Adrenal gland (tissue), 12 donors: ENCODE data around the gene CCDC136. TPM values are rescaled to one million over a fixed set of nuclear protein-coding genes. Genes with fewer than 3 reads are reported as not detected.

Source experiments
- DNase-seq, 7 donors: peaks; one replicate each; pipeline ENCODE4 v3.0.0-alpha.2; 2019 to 2020
- H3K27ac ChIP-seq, 5 donors: fragments of 200-600 bp; sonication (generic) in 4 of 5; 1 replicate in 3 of 5; 2 replicates in 2 of 5; pipeline versions ENCODE4 v1.5.1 to v1.8.0; 2016 to 2020; ENCODE audit warnings: mild to moderate bottlenecking in 1 of 5
- H3K27me3 ChIP-seq: fragments of 200-600 bp; 2 replicates; pipeline ENCODE4 v1.8.0; 2021
- H3K36me3 ChIP-seq, 2 donors: fragments of 200-600 bp; replicated peaks in 1 of 2; 1 replicate in 1 of 2; 2 replicates in 1 of 2; pipeline versions ENCODE4 v1.5.1 to v1.8.0; 2018 to 2022
- H3K4me1 ChIP-seq, 2 donors: fragments of 200-600 bp; replicated peaks in 1 of 2; 1 replicate in 1 of 2; 2 replicates in 1 of 2; pipeline versions ENCODE4 v1.5.1 to v1.8.0; 2018 to 2021
- H3K4me3 ChIP-seq, 4 donors: fragments of 200-600 bp; sonication (generic) in 3 of 4; one replicate each; pipeline ENCODE4 v1.5.1; 2016 to 2018
- H3K9me3 ChIP-seq, 3 donors: fragments of 200-600 bp; sonication (generic) in 1 of 3; replicated peaks in 1 of 3; 1 replicate in 2 of 3; 2 replicates in 1 of 3; pipeline versions ENCODE4 v1.5.1 to v1.8.0; 2016 to 2021
- POLR2A ChIP-seq, 2 donors: fragments of 450-650 bp; IDR thresholded peaks; one replicate each; pipeline ENCODE4 v1.6.1; 2017; ENCODE audit warnings: antibody characterized with exemption in 2 of 2, mild to moderate bottlenecking in 2 of 2, moderate library complexity in 1 of 2
- WGBS, 4 donors: extraction: QIAGEN DNeasy Blood & Tissue Kit in 2 of 4; methylation state at CpG; one replicate each; pipeline versions ENCODE4 v1.1.5 to v1.1.7; 2013 to 2017; 5-methylcytosine and 5-hydroxymethylcytosine counted together
- intact Hi-C, 2 donors: fragments of 100-400 bp; cut with DNase I; formaldehyde crosslinking; loops; one replicate each; pipeline versions ENCODE4 v1.14.1 to v1.15.0; 2022 to 2023
- polyA plus RNA-seq, 3 donors: library from polyadenylated mRNA; stranded (reverse); fragments of 200-250 nt in 2 of 3; fragments of 350-450 nt in 1 of 3; fragmentation: Illumina TruSeq in 1 of 3; extraction: RNeasy Lipid Tissue Mini Kit (QIAGEN cat#74804) in 1 of 3; gene quantifications; one replicate each; pipeline ENCODE4 v1.2.3, GENCODE V29; 2013 to 2014
- total RNA-seq, 9 donors: library from RNA; depleted of rRNA in 4 of 9; stranded (reverse); fragments of >200 nt in 4 of 9; fragments of 120-200 nt in 1 of 9; fragmentation: NEBNext Ultra II Directional in 1 of 9; extraction: Animal tissue kit (Norgen Biotek cat#: 25700) in 1 of 9; gene quantifications; one replicate each; pipeline versions ENCODE4 v1.1.0 to v1.2.4, GENCODE V29; 2013 to 2023
- TF ChIP-seq, protein P1 (sequence below), 6 experiments: fragments of 450-650 bp in 4 of 6; fragments of 200-600 bp in 2 of 6; sonication (generic) in 1 of 6; IDR thresholded peaks; 1 replicate in 5 of 6; 2 replicates in 1 of 6; pipeline versions ENCODE4 v1.5.1 to v1.8.0; 2016 to 2021; ENCODE audit warnings: antibody characterized with exemption in 6 of 6, mild to moderate bottlenecking in 2 of 6, moderate library complexity in 1 of 6
- donor health status: healthy with polysubstance abuse.
- donor health status: Bipolar disorder and iron deficiency.
- donor health status: DM: yes; HTN: yes; CAD: no.
- donor health status: DM: no; HTN: no; CAD: no.
- donor health status: DM: no; HTN: no; CAD: no.
- donor health status: DM: yes; HTN: yes; CAD: no.

The CCDC136 gene
- total and polyA plus RNA-seq, 12 donors, result 0.35 to 10.9 (median 4.0) TPM

DNA sequence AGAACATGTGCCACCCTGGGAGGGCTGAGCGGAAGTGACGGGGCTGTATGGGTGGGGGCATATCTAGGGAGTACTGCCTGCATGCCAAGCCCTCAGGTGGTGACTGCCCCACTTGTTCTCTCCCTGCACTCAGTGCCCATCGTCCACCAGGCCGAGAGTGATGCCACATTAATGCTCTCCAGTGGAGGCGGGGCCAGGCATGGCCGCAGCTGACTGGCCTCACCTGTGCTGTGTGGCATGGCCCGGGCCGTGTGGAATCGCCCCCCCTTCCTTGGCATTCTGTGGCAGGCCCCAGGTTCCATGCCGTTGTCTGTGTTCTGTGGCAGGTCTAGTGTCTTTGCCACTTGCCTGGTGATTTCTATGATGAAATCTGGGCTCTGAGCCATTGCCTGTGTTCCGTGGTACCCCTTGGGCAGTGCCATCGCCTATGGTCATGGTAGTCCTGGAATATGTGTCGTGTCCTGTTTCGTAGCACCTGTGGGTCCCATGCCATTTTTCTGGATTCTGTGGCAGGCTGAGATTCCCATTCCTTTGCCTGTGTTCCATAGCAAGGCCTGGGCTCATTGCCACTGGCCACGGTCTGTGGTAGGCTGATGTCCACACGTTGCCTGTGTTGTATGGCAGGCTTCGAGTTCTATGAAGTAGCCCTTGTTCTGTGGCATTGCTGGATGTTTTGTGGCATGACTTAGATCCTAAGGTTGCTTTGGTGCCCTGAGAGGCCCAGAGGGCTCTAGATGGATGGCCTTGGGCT is 47.4 kb downstream of the CCDC136 start:
- Histone ChIP-seq H3K4me1 (no peaks in the 10 kb centered on the region), H3K4me3 (no peak overlapping the region), H3K9me3 (no peaks in the 10 kb centered on the region), H3K27me3 (no peaks in the 10 kb centered on the region), H3K27ac (no peak overlapping the region), H3K36me3 (no peaks in the 10 kb centered on the region)
- WGBS, 4 donors, result 87 to 98% (median 91%) methylated on average over 7 to 17 of the region's 17 CpGs
- DNase-seq, result no peak
- intact Hi-C loops, result no loop called here
- no peak for TF ChIP-seq POLR2A (IDR thresholded peaks at IDR 0.05)
- TF ChIP-seq, protein P1, sequence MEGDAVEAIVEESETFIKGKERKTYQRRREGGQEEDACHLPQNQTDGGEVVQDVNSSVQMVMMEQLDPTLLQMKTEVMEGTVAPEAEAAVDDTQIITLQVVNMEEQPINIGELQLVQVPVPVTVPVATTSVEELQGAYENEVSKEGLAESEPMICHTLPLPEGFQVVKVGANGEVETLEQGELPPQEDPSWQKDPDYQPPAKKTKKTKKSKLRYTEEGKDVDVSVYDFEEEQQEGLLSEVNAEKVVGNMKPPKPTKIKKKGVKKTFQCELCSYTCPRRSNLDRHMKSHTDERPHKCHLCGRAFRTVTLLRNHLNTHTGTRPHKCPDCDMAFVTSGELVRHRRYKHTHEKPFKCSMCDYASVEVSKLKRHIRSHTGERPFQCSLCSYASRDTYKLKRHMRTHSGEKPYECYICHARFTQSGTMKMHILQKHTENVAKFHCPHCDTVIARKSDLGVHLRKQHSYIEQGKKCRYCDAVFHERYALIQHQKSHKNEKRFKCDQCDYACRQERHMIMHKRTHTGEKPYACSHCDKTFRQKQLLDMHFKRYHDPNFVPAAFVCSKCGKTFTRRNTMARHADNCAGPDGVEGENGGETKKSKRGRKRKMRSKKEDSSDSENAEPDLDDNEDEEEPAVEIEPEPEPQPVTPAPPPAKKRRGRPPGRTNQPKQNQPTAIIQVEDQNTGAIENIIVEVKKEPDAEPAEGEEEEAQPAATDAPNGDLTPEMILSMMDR (IDR thresholded peaks at IDR 0.05), result no peak

DNA sequence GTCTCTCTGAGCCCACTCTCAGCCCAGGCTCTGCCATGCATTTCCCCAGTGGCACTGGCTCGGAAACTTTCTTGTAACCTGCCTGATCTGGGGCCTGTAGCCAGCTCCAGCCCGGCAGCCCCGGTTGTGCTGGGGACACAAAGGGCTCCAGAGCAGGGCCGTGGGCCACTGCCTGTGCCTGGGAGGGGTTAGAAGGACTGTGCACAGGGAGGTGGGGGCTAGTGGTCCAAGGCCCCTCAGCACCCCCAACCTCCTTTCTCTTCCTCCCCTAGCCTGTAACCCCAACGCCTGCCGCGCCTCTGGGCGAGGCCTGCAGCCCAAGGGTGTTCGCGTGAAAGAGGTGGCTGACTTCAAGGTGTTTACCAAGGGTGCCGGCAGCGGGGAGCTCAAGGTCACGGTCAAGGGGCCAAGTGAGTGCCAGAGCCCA is 48.0 kb downstream of the CCDC136 start:
- no peak for DNase-seq
- no peak overlapping the region for H3K27ac ChIP-seq
- H3K4me3 ChIP-seq, result no peak overlapping the region
- H3K4me1 ChIP-seq, result no peaks in the 10 kb centered on the region
- intact Hi-C loops, result no loop called here
- TF ChIP-seq, protein P1 (IDR thresholded peaks at IDR 0.05), result no peak
- TF ChIP-seq POLR2A (IDR thresholded peaks at IDR 0.05), result no peak
- no peaks in the 10 kb centered on the region for H3K9me3 ChIP-seq
- WGBS, 4 donors, result 81 to 96% (median 88%) methylated on average over 3 to 13 of the region's 13 CpGs
- H3K27me3 ChIP-seq, result no peaks in the 10 kb centered on the region
- no peaks in the 10 kb centered on the region for H3K36me3 ChIP-seq

DNA sequence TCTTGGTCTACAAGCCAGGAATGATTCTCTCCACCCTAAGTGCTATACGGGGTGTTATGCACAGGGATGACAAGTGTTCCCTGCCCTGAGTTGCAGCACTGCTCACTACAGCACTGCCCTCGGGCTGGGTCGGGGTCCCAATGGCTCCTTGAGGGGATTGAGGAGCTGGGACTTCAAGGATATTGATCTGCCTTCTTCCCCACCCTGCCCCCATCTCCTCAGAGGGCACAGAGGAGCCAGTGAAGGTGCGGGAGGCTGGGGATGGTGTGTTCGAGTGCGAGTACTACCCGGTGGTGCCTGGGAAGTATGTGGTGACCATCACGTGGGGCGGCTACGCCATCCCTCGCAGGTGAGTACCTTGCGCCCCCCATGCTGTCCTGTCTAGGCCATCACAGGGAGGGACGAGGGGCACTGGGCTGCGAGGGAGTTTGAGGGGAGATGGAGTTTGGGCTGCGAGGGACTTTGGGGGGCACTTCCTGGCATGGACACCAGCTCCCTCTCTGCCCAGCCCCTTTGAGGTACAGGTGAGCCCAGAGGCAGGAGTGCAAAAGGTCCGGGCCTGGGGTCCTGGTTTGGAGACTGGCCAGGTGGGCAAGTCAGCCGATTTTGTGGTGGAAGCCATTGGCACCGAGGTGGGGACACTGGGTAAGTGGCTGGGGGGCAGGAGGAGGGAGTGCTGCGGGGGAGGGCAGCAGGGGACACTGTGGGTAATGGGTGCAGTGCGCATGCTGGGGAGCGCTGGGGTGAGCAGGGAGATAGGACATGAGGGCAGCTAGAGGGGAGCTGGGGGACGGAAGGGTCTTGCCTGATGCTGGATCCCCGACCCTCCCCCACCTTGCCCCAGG is 48.8 kb downstream of the CCDC136 start:
- no peak overlapping the region for H3K27ac ChIP-seq
- H3K4me1 ChIP-seq, result no peaks in the 10 kb centered on the region
- intact Hi-C loops, result no loop called here
- WGBS, 4 donors, result 84 to 89% (median 86%) methylated on average over 17 to 23 of the region's 23 CpGs
- H3K27me3 ChIP-seq, result no peaks in the 10 kb centered on the region
- H3K36me3 ChIP-seq, result no peaks in the 10 kb centered on the region
- no peak overlapping the region for H3K4me3 ChIP-seq
- H3K9me3 ChIP-seq, result no peaks in the 10 kb centered on the region
- no peak for DNase-seq
- no peak for TF ChIP-seq POLR2A (IDR thresholded peaks at IDR 0.05)

DNA sequence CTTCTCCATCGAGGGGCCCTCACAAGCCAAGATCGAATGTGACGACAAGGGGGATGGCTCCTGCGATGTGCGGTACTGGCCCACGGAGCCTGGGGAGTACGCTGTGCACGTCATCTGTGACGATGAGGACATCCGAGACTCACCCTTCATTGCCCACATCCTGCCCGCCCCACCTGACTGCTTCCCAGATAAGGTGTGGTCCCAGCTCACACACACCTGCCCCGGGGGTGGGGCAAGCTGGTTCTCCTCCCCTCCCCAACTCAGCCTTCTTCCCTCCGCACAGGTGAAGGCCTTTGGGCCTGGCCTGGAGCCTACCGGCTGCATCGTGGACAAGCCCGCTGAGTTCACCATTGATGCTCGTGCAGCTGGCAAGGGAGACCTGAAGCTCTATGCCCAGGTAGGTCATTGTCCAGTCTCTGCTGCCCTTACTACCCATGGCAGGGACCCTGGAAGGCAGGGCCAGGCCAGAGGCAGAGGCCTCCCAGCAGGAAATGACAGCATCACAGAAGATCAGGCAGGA is 49.5 kb downstream of the CCDC136 start:
- intact Hi-C loops, result no loop called here
- Histone ChIP-seq H3K36me3 (no peaks in the 10 kb centered on the region), H3K27ac (no peak overlapping the region), H3K9me3 (no peaks in the 10 kb centered on the region), H3K4me1 (no peaks in the 10 kb centered on the region), H3K4me3 (no peak overlapping the region), H3K27me3 (no peaks in the 10 kb centered on the region)
- no peak for DNase-seq
- WGBS, 4 donors, result 88 to 96% (median 90%) methylated on average over 16 to 17 of the region's 17 CpGs
- TF ChIP-seq POLR2A (IDR thresholded peaks at IDR 0.05), result no peak
- TF ChIP-seq, protein P1 (IDR thresholded peaks at IDR 0.05), result no peak
